Erythroblast (primary cell): ENCODE results near the gene ZFP92.
A peak's percentile ranks its signal among the peaks of the same experiment; 100 is the strongest.
"Not testable (repeated sequence)": the region's sequence is repeated elsewhere in the genome, so short reads cannot be mapped to it uniquely, and the experiment has no call there.

Experiments used
- DNase-seq, 2 experiments: peaks; one replicate each; lab custom pipeline; 2025; lab: John Stamatoyannopoulos, UW
- GATA1 ChIP-seq: IDR thresholded peaks from 2 replicates; pipeline ENCODE4 v1.6.1; 2011; ENCODE audit warnings: low read depth, mild to moderate bottlenecking, control low read depth, low read length, moderate library complexity
- POLR2A ChIP-seq: IDR thresholded peaks from 2 replicates; pipeline ENCODE4 v1.6.1; 2011; ENCODE audit warnings: mild to moderate bottlenecking, low read length

ZFP92 gene

GRCh38 chrX:153395613-153396319 is 15.5 kb upstream of the ZFP92 start:
- DNase-seq, result no peak
- TF ChIP-seq GATA1 (no peak), POLR2A (no peak)

- DNase-seq, result no peak
- no peak for TF ChIP-seq POLR2A
- no peak for TF ChIP-seq GATA1
Observed at GRCh38 chrX:153396320-153397195, 14.7 kb upstream of the ZFP92 start.

DNA sequence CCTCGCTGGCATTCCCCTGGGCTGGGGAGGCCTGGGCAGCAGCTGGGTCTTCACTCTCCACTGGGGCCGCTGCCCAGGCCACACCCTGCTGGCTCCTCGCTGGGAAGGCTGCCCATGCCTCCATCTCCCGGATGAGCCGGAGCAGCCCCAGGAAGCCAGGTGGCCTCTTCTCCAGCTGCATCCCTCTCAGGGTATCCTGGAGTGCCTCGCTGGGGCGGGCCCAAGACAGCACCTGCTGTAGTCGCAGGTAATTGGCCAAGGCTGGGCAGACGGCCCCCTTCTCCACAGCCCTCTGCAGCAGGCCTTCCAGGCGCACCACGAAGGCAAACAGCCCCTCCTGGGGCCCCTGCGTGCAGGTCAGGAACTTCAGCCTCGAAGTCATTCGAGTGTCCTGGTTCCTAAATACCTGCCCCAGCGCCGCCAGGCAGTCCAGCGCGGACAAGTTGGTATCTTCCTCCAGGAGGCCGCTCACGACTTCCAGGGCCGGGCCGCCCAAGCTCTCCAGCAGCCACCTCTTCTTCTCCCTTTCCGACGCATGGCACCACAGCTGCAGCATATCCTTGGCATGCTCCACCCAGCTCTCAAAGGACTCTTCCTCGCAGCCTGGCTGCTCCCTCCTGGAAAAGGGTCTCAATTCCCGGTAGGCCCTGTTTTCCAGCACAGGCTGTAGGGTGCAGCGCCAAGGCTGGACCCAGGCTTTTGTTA is 13.9 kb upstream of the ZFP92 start:
- no peak for DNase-seq
- TF ChIP-seq GATA1 (no peak), POLR2A (no peak)

DNA sequence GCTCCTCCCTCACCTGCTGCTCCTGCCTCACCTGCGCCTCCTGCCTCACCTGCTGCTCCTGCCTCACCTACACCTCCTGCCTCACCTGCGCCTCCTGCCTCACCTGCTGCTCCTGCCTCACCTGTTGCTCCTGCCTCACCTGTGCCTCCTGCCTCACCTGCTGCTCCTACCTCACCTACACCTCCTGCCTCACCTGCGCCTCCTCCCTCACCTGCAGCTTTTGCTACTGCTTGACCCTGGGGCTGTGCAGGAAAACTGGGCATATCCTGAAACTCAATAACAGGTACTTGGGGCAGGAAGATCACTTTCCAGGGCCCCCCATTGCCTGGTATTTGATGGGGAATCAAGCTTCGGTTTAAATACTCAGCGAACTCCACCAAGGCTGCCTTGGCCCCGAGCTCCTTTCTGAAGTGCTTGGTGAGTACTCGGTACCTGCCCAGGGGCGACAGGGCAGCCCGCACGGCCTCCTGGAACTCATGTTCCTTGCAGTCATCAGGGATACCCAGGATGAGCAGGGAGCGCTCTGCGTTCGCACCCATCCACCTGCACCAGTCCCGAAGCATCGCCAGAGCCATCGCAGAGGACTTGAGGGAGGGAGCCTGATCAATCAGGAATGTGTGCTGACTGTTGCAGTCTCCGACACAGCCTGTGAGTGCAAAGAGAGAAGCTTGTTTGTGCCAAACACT is 12.9 kb upstream of the ZFP92 start:
- no peak for TF ChIP-seq GATA1
- TF ChIP-seq POLR2A, result no peak
- no peak for DNase-seq

DNA sequence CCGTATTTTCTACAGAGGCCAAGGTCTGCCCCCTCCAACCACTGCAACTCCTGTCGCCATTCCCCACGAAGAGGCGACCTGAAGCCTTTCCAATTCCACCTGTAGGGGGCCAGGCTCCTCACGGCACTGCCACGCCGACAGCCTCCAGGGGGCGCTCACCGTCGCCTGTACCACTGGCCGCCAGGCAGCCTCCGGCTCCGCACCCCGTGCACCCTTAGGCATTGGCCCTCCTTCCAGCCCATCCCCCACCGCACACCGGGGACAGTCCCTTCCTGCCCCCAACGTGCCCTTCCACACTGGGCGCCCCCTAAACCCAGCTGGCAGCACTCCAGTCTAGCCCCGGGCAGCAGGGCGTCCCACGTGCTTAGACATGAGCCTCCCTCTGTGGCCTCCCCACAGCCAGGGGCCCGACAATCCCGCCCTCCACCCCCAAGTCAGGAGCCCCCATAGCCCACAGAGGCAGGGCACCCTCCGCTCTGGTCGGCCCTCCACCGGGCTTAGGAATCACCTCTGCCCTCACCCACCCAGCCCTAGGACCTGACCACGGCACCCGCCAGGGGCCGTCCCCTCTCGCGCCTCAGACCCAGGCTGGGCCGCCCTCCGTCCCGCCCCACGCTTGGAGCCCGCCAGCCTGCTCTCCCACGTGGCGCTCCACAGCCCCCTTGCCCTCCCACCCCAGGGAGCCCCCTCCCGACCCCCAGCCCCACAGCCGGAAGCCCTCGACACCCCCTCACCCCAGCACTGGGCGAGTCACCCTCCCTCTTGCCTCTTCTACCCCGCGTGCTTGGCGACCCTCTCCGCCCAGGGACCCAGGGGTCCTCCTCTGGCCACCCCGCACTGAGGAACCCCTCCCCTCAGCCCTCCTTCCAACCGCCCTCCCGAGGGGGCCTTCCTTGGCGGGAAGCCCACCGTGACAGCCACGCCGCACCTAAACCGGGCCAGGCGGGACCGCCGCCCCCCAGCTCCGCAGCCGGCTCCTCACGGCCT is 10.8 kb upstream of the ZFP92 start:
- TF ChIP-seq GATA1, result no peak
- TF ChIP-seq POLR2A, result no peak
- peak; percentile 66 to 78 for DNase-seq

- no peak for DNase-seq
- TF ChIP-seq GATA1 (no peak), POLR2A (no peak)
Observed at GRCh38 chrX:153401133-153401764, 10.0 kb upstream of the ZFP92 start, which contains the start of gene PNMA6E. PNMA6E (minus strand) TSS chrX:153401350; CDS start chrX:153398849, 2,501 bp downstream.

GRCh38 chrX:153404333-153404732 is 6.9 kb upstream of the ZFP92 start:
- not testable (repeated sequence) for DNase-seq

DNA sequence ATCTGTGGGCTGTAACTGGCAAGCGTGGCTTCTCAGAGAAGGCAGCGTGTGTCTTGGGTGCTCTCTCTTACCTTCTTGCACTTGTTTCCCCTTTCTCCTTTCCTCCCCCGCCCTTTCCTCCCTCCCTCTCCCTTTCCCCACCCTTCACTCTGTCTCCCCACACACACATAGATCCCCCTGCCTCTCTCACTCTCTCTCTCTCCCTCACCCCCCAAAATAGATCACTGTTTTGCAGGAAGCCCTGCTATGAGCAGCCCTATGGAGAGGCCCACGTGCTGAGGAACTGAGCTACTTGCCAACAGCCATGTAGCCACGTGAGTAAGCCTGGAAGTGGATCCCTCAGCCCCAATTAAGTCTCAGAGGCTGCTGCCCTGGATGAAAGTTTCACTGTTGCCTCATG is 5.8 kb upstream of the ZFP92 start:
- DNase-seq, result no peak

GRCh38 chrX:153406011-153406410 is 5.3 kb upstream of the ZFP92 start:
- no peak for DNase-seq
- no peak for TF ChIP-seq GATA1
- TF ChIP-seq POLR2A, result no peak

More for the DNA sequence above, 5.8 kb upstream of the ZFP92 start:
- no peak for TF ChIP-seq POLR2A
- TF ChIP-seq GATA1, result no peak

GRCh38 chrX:153406903-153407302 is 4.4 kb upstream of the ZFP92 start:
- TF ChIP-seq POLR2A (no peak), GATA1 (no peak)
- DNase-seq, result no peak

GRCh38 chrX:153407736-153408135 is 3.5 kb upstream of the ZFP92 start:
- no peak for TF ChIP-seq GATA1
- TF ChIP-seq POLR2A, result no peak
- DNase-seq, result no peak
